Trophoblast cell (in vitro differentiated cells and primary cell): ENCODE measurements around the gene TMEM120B.

Experiments used
- DNase-seq, 2 donors: peaks; one replicate each; pipeline ENCODE4 v3.0.0-alpha.2; 2016
- H2AFZ ChIP-seq: 2 replicates; pipeline ENCODE4 v1.6.1; 2013; ENCODE audit warnings: low read length, moderate library complexity, mild to moderate bottlenecking; ENCODE audit not compliant: insufficient read depth, poor library complexity
- H2AK5ac ChIP-seq: 2 replicates; pipeline ENCODE4 v1.6.1; 2013; ENCODE audit warnings: mild to moderate bottlenecking, low read length
- H2BK120ac ChIP-seq: 2 replicates; pipeline ENCODE4 v1.6.1; 2013; ENCODE audit warnings: low read length, mild to moderate bottlenecking, moderate library complexity; ENCODE audit not compliant: insufficient read depth, poor library complexity
- H2BK12ac ChIP-seq: 2 replicates; pipeline ENCODE4 v1.6.1; 2013; ENCODE audit warnings: mild to moderate bottlenecking, low read length, moderate library complexity
- H2BK5ac ChIP-seq: 2 replicates; pipeline ENCODE4 v1.6.1; 2013; ENCODE audit warnings: low read length, low read depth, moderate library complexity, mild to moderate bottlenecking; ENCODE audit not compliant: poor library complexity
- H3K14ac ChIP-seq: 2 replicates; pipeline ENCODE4 v1.6.1; 2013; ENCODE audit warnings: mild to moderate bottlenecking, low read length
- H3K18ac ChIP-seq: 2 replicates; pipeline ENCODE4 v1.6.1; 2013; ENCODE audit warnings: mild to moderate bottlenecking, low read length
- H3K23ac ChIP-seq: 2 replicates; pipeline ENCODE4 v1.6.1; 2013; ENCODE audit warnings: low read length
- H3K27ac ChIP-seq: 2 replicates; pipeline ENCODE4 v1.5.1; 2013; ENCODE audit warnings: low read depth, mild to moderate bottlenecking, inconsistent platforms, low read length, moderate library complexity
- H3K27me3 ChIP-seq: 2 replicates; pipeline ENCODE4 v1.6.1; 2013; ENCODE audit warnings: inconsistent platforms, mild to moderate bottlenecking, low read length, moderate library complexity; ENCODE audit not compliant: insufficient read depth
- H3K36me3 ChIP-seq, 2 experiments: 1 replicate in 1 of 2; 2 replicates in 1 of 2; pipeline ENCODE4 v1.6.1; 2013; ENCODE audit warnings: low read length in 2 of 2, mild to moderate bottlenecking in 2 of 2, moderate library complexity in 1 of 2; ENCODE audit not compliant: insufficient read depth in 2 of 2, control insufficient read depth in 1 of 2
- H3K4ac ChIP-seq: 2 replicates; pipeline ENCODE4 v1.6.1; 2013; ENCODE audit warnings: low read depth, mild to moderate bottlenecking, low read length, moderate library complexity
- H3K4me1 ChIP-seq, 2 experiments: 1 replicate in 1 of 2; 2 replicates in 1 of 2; pipeline ENCODE4 v1.6.1; 2013; ENCODE audit warnings: low read length in 2 of 2, mild to moderate bottlenecking in 2 of 2, moderate library complexity in 1 of 2; ENCODE audit not compliant: insufficient read depth in 2 of 2, control insufficient read depth in 1 of 2
- H3K4me2 ChIP-seq: 2 replicates; pipeline ENCODE4 v1.6.1; 2013; ENCODE audit warnings: inconsistent platforms, mild to moderate bottlenecking, low read length, moderate library complexity
- H3K4me3 ChIP-seq: 2 replicates; pipeline ENCODE4 v1.5.1; 2013; ENCODE audit warnings: mild to moderate bottlenecking, low read depth, low read length, inconsistent platforms
- H3K79me1 ChIP-seq: one replicate; pipeline ENCODE4 v1.6.1; 2013; ENCODE audit warnings: low read length
- H3K79me2 ChIP-seq: 2 replicates; pipeline ENCODE4 v1.6.1; 2013; ENCODE audit warnings: low read length, mild to moderate bottlenecking; ENCODE audit not compliant: control insufficient read depth, insufficient read depth, poor library complexity
- H3K9ac ChIP-seq: 2 replicates; pipeline ENCODE4 v1.6.1; 2013; ENCODE audit warnings: mild to moderate bottlenecking, low read length
- H3K9me3 ChIP-seq: 2 replicates; pipeline ENCODE4 v1.6.1; 2013; ENCODE audit warnings: low read depth, mild to moderate bottlenecking, control low read depth, inconsistent platforms, low read length; ENCODE audit not compliant: insufficient read depth
- H4K12ac ChIP-seq: 2 replicates; pipeline ENCODE4 v1.6.1; 2013; ENCODE audit warnings: low read depth, mild to moderate bottlenecking, low read length, moderate library complexity
- H4K8ac ChIP-seq: 2 replicates; pipeline ENCODE4 v1.6.1; 2013; ENCODE audit warnings: low read depth, mild to moderate bottlenecking, low read length, moderate library complexity
- H4K91ac ChIP-seq: one replicate; pipeline ENCODE4 v1.6.1; 2013; ENCODE audit warnings: low read depth, mild to moderate bottlenecking, low read length, moderate library complexity
- WGBS: extraction: QIAGEN DNeasy Blood & Tissue Kit; methylation state at CpG from one replicate; pipeline ENCODE4 v1.1.7; 2013; ENCODE audit warnings: missing lambda C conversion rate; ENCODE audit not compliant: insufficient read length, insufficient coverage; ENCODE audit errors: extremely low coverage; 5-methylcytosine and 5-hydroxymethylcytosine counted together

TMEM120B gene

DNA sequence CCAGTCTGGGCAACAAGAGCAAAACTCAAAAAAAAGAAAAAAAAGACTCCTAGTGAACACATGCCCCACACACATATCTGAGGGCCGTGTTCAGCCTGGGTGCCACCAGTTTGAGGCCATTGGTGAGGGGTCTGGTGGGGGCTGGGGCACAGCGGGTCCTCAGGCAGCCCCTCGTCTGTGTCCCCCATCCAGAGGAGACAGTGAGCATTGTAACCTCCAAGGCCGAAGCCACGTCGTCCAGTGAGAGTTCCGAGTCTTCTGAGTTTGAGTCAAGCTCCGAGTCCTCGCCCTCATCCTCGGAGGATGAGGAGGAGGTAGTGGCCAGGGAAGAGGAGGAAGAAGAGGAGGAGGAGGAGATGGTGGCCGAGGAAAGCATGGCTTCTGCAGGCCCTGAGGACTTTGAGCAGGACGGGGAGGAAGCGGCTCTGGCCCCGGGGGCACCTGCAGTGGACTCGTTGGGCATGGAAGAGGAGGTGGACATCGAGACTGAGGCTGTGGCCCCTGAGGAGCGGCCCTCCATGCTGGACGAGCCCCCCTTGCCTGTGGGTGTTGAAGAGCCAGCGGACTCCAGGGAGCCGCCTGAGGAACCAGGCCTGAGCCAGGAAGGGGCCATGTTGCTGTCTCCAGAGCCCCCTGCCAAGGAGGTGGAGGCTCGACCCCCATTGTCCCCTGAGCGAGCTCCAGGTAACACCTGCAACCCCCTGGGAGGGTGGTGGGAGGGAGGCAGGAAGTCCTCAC lies 106.8 kb downstream of the TMEM120B start:
- no peak overlapping the region for H2BK5ac ChIP-seq
- H2BK12ac ChIP-seq: no peak overlapping the region
- H2AK5ac ChIP-seq: no peak overlapping the region
- no peak overlapping the region for H3K4me2 ChIP-seq
- H3K23ac ChIP-seq: no peak overlapping the region
- H3K4me1 ChIP-seq: no peaks in the 10 kb centered on the region
- no peak overlapping the region for H2BK120ac ChIP-seq
- no peak overlapping the region for H4K12ac ChIP-seq
- H3K79me2 ChIP-seq: no peaks in the 10 kb centered on the region
- DNase-seq: no peak
- no peak overlapping the region for H3K14ac ChIP-seq
- peaks cover 66 to 76% of the 10 kb centered on the region in 2 experiments for H3K36me3 ChIP-seq
- H3K79me1 ChIP-seq: no peaks in the 10 kb centered on the region
- H3K9me3 ChIP-seq: no peaks in the 10 kb centered on the region
- WGBS: no CpG with 5 or more reads among the region's 22 CpGs
- no peaks in the 10 kb centered on the region for H3K27me3 ChIP-seq
- H3K9ac ChIP-seq: no peak overlapping the region
- no peak overlapping the region for H3K27ac ChIP-seq
- H4K8ac ChIP-seq: no peak overlapping the region
- H3K4ac ChIP-seq: no peak overlapping the region
- no peak overlapping the region for H2AFZ ChIP-seq
- H4K91ac ChIP-seq: no peak overlapping the region
- no peak overlapping the region for H3K4me3 ChIP-seq
- no peak overlapping the region for H3K18ac ChIP-seq

- no peak overlapping the region for H4K12ac ChIP-seq
- H2BK120ac ChIP-seq: no peak overlapping the region
- no peak overlapping the region for H2AK5ac ChIP-seq
- H3K36me3 ChIP-seq: peaks cover 62 to 73% of the 10 kb centered on the region in 2 experiments
- H3K9ac ChIP-seq: no peak overlapping the region
- no peaks in the 10 kb centered on the region for H3K27me3 ChIP-seq
- no peaks in the 10 kb centered on the region for H3K9me3 ChIP-seq
- no peak overlapping the region for H3K4me3 ChIP-seq
- H3K79me2 ChIP-seq: no peaks in the 10 kb centered on the region
- no peak overlapping the region for H3K14ac ChIP-seq
- H3K4me1 ChIP-seq: no peaks in the 10 kb centered on the region
- WGBS: no CpG with 5 or more reads among the region's 7 CpGs
- no peak overlapping the region for H3K18ac ChIP-seq
- no peak overlapping the region for H3K27ac ChIP-seq
- no peak for DNase-seq
- H4K8ac ChIP-seq: no peak overlapping the region
- H3K79me1 ChIP-seq: no peaks in the 10 kb centered on the region
- H2BK5ac ChIP-seq: no peak overlapping the region
- H2AFZ ChIP-seq: no peak overlapping the region
- H3K23ac ChIP-seq: no peak overlapping the region
- H3K4ac ChIP-seq: no peak overlapping the region
- H2BK12ac ChIP-seq: no peak overlapping the region
- no peak overlapping the region for H3K4me2 ChIP-seq
- no peak overlapping the region for H4K91ac ChIP-seq
These were observed 107.5 kb downstream of the TMEM120B start for GRCh38 chr12:121820056-121820455.

DNA sequence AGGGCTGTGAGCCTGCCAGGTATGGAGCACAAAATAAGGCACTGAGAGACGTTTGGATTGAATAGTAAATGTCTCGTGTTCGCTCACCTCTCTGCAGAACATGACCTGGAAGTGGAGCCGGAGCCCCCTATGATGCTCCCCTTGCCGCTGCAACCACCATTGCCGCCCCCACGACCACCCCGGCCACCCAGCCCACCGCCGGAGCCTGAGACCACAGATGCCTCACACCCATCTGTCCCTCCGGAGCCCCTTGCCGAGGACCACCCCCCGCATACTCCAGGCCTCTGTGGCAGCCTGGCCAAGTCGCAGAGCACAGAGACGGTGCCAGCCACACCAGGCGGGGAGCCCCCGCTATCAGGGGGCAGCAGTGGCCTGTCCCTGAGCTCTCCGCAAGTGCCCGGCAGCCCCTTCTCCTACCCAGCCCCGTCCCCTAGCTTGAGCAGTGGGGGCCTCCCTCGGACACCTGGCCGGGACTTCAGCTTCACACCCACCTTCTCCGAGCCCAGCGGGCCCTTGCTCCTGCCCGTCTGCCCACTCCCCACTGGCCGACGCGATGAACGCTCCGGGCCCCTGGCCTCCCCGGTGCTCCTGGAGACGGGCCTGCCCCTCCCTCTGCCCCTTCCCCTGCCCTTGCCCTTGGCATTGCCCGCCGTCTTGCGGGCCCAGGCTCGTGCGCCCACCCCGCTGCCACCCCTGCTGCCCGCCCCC lies 110.0 kb downstream of the TMEM120B start:
- Histone ChIP-seq H3K4me2 (no peak overlapping the region), H3K36me3 (peaks cover 61 to 71% of the 10 kb centered on the region in 2 experiments), H2AK5ac (no peak overlapping the region), H3K27ac (no peak overlapping the region), H2BK120ac (no peak overlapping the region), H3K79me2 (no peaks in the 10 kb centered on the region), H3K79me1 (no peaks in the 10 kb centered on the region), H3K4me3 (no peak overlapping the region), H4K91ac (no peak overlapping the region), H3K9me3 (no peaks in the 10 kb centered on the region), H3K14ac (no peak overlapping the region), H3K23ac (no peak overlapping the region), H3K18ac (no peak overlapping the region), H2BK5ac (no peak overlapping the region), H4K8ac (no peak overlapping the region), H4K12ac (no peak overlapping the region), H2BK12ac (no peak overlapping the region), H3K9ac (no peak overlapping the region), H3K27me3 (no peaks in the 10 kb centered on the region), H3K4ac (no peak overlapping the region), H3K4me1 (no peaks in the 10 kb centered on the region), H2AFZ (no peak overlapping the region)
- no CpG with 5 or more reads among the region's 39 CpGs for WGBS
- DNase-seq: no peak

DNA sequence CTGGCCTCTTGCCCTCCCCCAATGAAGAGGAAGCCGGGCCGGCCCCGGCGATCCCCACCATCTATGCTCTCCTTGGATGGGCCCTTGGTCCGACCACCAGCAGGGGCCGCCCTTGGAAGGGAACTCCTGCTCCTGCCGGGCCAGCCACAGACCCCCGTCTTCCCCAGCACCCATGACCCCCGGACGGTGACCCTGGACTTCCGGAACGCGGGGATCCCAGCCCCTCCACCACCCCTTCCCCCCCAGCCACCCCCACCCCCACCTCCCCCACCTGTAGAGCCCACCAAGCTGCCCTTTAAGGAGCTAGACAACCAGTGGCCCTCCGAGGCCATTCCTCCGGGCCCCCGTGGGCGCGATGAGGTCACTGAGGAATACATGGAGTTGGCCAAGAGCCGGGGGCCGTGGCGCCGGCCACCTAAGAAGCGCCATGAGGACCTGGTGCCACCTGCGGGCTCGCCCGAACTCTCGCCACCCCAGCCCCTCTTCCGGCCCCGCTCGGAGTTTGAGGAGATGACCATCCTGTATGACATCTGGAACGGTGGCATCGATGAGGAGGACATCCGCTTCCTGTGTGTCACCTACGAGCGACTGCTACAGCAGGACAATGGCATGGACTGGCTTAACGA lies 110.7 kb downstream of the TMEM120B start:
- no peak overlapping the region for H3K9ac ChIP-seq
- no CpG with 5 or more reads among the region's 36 CpGs for WGBS
- peaks cover 62 to 71% of the 10 kb centered on the region in 2 experiments for H3K36me3 ChIP-seq

More for the DNA sequence above, 110.7 kb downstream of the TMEM120B start:
- Histone ChIP-seq H3K4ac (no peak overlapping the region), H3K79me1 (no peaks in the 10 kb centered on the region), H2AFZ (no peak overlapping the region), H3K18ac (no peak overlapping the region), H3K4me3 (no peak overlapping the region), H4K12ac (no peak overlapping the region), H2BK5ac (no peak overlapping the region), H3K27me3 (no peaks in the 10 kb centered on the region), H4K8ac (no peak overlapping the region), H3K4me2 (no peak overlapping the region), H2AK5ac (no peak overlapping the region), H2BK120ac (no peak overlapping the region), H2BK12ac (no peak overlapping the region), H3K14ac (no peak overlapping the region), H4K91ac (no peak overlapping the region), H3K23ac (no peak overlapping the region), H3K27ac (no peak overlapping the region), H3K4me1 (no peaks in the 10 kb centered on the region), H3K9me3 (no peaks in the 10 kb centered on the region), H3K79me2 (no peaks in the 10 kb centered on the region)
- no peak for DNase-seq
